GM12875 (cell line): ENCODE measurements around the gene MDM2.
"Not testable (repeated sequence)": the region's sequence is repeated elsewhere in the genome, so short reads cannot be mapped to it uniquely, and the experiment has no call there.

Source experiments
- H3K4me3 ChIP-seq: one replicate; pipeline ENCODE4 v1.5.1; 2011; ENCODE audit warnings: low read depth, low read length, control low read depth
- CTCF ChIP-seq: IDR thresholded peaks from 2 replicates; pipeline ENCODE4 v1.5.1; 2011; ENCODE audit warnings: low read depth, mild to moderate bottlenecking, control low read depth, inconsistent platforms, low read length, moderate library complexity, borderline replicate concordance; ENCODE audit not compliant: insufficient read depth

MDM2 gene

GRCh38 chr12:68832504-68832867 lies 24.5 kb downstream of the MDM2 start:
- no peak overlapping the region for H3K4me3 ChIP-seq
- no peak for TF ChIP-seq CTCF

DNA sequence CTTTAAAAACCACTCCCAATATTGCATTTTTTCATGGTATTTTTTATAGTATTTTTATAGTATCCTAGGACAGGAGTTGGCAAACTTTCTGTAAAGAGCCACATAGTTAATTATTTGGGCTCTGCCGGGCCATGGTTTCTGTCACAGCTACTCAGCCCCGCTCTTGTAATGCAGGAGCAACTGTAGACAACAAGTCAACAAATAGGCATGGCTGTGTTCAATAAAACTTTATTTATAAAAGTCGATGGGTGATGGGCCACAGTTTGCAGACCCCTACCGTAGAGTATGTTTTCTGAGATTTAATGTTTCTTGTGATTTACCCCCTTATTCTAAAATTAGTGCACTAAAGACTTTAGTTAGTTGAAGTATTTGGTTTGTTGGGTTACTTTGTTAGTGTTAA lies 25.5 kb downstream of the MDM2 start:
- H3K4me3 ChIP-seq = no peak overlapping the region
- no peak for TF ChIP-seq CTCF

DNA sequence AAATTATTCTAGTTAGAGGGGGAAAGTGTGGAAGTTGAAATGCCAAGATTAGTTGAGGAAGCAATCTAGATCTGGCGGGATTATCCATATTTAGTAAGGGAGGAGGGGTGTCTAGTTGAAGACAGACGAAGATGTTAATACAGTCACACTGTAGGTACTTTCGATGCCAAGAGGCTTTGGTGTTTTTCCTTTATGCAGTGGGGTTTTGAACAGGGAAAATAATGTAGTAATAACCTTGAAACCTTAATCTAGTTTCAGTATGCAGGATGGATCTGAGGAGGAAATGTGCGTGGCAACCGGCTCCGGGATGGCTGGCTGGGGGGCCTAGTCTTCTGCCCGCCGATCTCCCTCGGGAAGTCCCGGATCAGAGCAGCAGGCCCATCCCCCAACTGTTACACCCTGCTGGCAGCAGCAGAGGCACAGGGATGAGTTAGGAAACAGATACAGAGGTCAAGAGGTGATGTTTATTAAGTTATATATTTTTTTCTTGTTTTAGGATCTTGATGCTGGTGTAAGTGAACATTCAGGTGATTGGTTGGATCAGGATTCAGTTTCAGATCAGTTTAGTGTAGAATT lies 27.4 kb downstream of the MDM2 start:
- H3K4me3 ChIP-seq = no peak overlapping the region
- no peak for TF ChIP-seq CTCF

DNA sequence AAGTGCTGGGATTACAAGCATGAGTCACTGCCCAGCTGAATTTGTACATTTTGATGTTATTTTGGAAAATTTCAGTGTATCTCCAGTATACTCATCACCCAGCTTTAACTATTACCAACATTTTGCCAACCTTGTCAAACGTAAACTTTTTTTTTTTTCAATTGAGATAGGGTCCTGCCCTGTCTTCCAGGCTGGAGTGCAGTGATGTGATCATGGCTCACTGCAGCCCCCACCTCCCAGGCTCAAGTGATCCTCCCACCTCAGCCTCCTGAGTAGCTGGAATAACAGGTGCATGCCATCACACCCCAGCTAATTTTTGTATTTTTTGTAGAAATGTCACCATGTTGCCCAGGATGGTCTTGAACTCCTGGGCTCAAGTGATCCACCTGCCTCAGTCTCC lies 29.2 kb downstream of the MDM2 start:
- H3K4me3 ChIP-seq = no peak overlapping the region
- TF ChIP-seq CTCF = no peak

DNA sequence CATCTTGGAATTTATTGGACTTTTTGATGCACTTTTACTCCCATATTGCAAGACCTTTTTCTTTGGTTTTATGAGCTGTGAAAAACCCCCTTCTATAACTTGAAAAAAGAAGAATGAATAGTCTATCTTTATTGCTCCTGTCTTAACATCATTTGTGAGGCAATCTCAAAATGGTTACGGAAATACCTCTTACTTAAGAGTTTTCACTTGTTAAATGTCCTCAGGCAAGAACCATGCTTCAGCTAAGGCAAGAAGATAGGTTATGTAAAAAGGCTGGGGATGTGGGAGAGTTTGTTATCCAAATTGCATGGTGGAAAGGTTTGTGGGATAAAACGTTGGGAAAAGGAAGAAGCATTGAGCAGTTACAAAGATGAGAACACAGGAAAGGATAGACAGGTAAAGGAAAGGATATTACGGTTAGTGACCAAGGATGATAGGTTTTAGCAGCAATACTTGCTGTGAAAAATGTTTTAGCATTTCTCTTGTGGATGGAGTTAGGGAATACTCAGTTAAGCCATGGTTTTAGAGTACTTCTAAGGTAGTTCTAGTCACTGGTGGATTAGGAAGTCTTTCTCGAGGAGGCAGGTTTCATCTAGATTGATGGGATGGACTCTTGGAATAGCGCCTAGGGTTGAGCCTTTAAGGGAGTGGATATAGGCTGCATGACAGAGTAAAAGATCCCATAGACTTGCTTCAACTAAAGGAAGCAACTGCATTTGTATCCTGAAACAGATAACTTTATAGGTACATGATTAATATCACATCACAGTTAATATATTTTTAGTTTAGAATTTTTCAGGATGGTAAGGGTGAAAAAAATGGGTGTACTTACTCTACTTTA lies 30.3 kb downstream of the MDM2 start:
- TF ChIP-seq CTCF = no peak
- no peak overlapping the region for H3K4me3 ChIP-seq

GRCh38 chr12:68839183-68840147 lies 31.5 kb downstream of the MDM2 start:
- TF ChIP-seq CTCF = no peak
- H3K4me3 ChIP-seq = no peak overlapping the region

GRCh38 chr12:68841175-68841574 lies 33.2 kb downstream of the MDM2 start:
- H3K4me3 ChIP-seq = not testable (repeated sequence)
